Endothelial cell of umbilical vein (primary cell): Measurements from ENCODE around the gene MEGF11. TPM values are rescaled to one million over a fixed set of nuclear protein-coding genes. Genes with fewer than 3 reads are reported as not detected.

Source experiments
- BruUV-seq: library from RNA; stranded (reverse); fragments of 400-500 nt; replicated peaks from 2 replicates; lab custom pipeline; 2021; lab: Mats Ljungman, UMichigan
- CTCF ChIA-PET: fragments of 300-600, 350-600 bp; sonication (Branson Sonifier 250); formaldehyde crosslinking; loops from one replicate; lab custom pipeline; 2021; ENCODE audit warnings: antibody characterized with exemption, inconsistent platforms; lab: Charles Lee
- POLR2A ChIA-PET: fragments of 300-600, 350-600 bp; sonication (Branson Sonifier 250); formaldehyde crosslinking; loops from one replicate; lab custom pipeline; 2021; ENCODE audit warnings: antibody characterized with exemption, inconsistent platforms; lab: Charles Lee
- DNase-seq: peaks from one replicate; pipeline ENCODE4 v3.0.0-alpha.2; 2011; ENCODE audit warnings: low read depth, low spot score
- FAIRE-seq: peaks from 2 replicates; lab custom pipeline; 2011; peaks lifted over from hg19 to GRCh38; lab: Jason Lieb, UNC
- H2AFZ ChIP-seq: 2 replicates; pipeline ENCODE4 v1.6.0; 2012; ENCODE audit warnings: low read depth, low read length, control low read depth, inconsistent platforms
- H3K27ac ChIP-seq: 2 replicates; pipeline ENCODE4 v1.5.1; 2011; ENCODE audit warnings: low read depth, mild to moderate bottlenecking, control low read depth, low read length, moderate library complexity; ENCODE audit not compliant: insufficient read depth
- H3K27me3 ChIP-seq, 2 experiments: 2 replicates each; pipeline versions ENCODE4 v1.6.0 to v1.6.1; 2011; ENCODE audit warnings: low read length in 2 of 2, mixed read lengths in 1 of 2; ENCODE audit not compliant: control insufficient read depth in 2 of 2, insufficient read depth in 2 of 2
- H3K36me3 ChIP-seq, 2 experiments: 2 replicates in 1 of 2; 3 replicates in 1 of 2; pipeline ENCODE4 v1.5.1; 2011; ENCODE audit warnings: low read length in 2 of 2, mild to moderate bottlenecking in 1 of 2, moderate library complexity in 1 of 2; ENCODE audit not compliant: control insufficient read depth in 2 of 2, insufficient read depth in 2 of 2; ENCODE audit errors: extremely low read depth in 1 of 2
- H3K4me1 ChIP-seq: 3 replicates; pipeline ENCODE4 v1.5.1; 2011; ENCODE audit warnings: mild to moderate bottlenecking, low read length; ENCODE audit not compliant: control insufficient read depth, insufficient read depth; ENCODE audit errors: extremely low read depth
- H3K4me2 ChIP-seq: 2 replicates; pipeline ENCODE4 v1.6.1; 2011; ENCODE audit warnings: low read length, control low read depth, mixed read lengths; ENCODE audit not compliant: insufficient read depth
- H3K4me3 ChIP-seq, 3 experiments: fragments of 200-600 bp in 1 of 3; sonication (generic), shearing (Covaris generic) in 1 of 3; replicated peaks in 1 of 3; 2 replicates each; pipeline ENCODE4 v1.5.1; 2011 to 2016; ENCODE audit warnings: control low read depth in 3 of 3, low read length in 3 of 3, mild to moderate bottlenecking in 2 of 3, inconsistent platforms in 1 of 3, low read depth in 1 of 3, moderate library complexity in 1 of 3; ENCODE audit not compliant: insufficient read depth in 1 of 3
- H3K79me2 ChIP-seq: 2 replicates; pipeline ENCODE4 v1.6.0; 2012; ENCODE audit warnings: low read length, inconsistent platforms; ENCODE audit not compliant: control insufficient read depth, insufficient read depth
- H3K9ac ChIP-seq: replicated peaks from 2 replicates; pipeline ENCODE3; 2011; ENCODE audit warnings: low read length, control low read depth; ENCODE audit not compliant: insufficient read depth; ENCODE audit errors: extremely low read depth
- H3K9me1 ChIP-seq: replicated peaks from 3 replicates; pipeline ENCODE4 v1.6.0; 2011; ENCODE audit warnings: mild to moderate bottlenecking, low read length; ENCODE audit not compliant: control insufficient read depth, insufficient read depth; ENCODE audit errors: extremely low read depth
- H3K9me3 ChIP-seq: replicated peaks from 2 replicates; pipeline ENCODE4 v1.5.1; 2012; ENCODE audit warnings: low read length, inconsistent platforms; ENCODE audit not compliant: control insufficient read depth, insufficient read depth
- H4K20me1 ChIP-seq: replicated peaks from 2 replicates; pipeline ENCODE3; 2011; ENCODE audit warnings: mild to moderate bottlenecking, low read length; ENCODE audit not compliant: control insufficient read depth, insufficient read depth; ENCODE audit errors: extremely low read depth
- EZH2 ChIP-seq: IDR thresholded peaks from 2 replicates; pipeline ENCODE4 v1.6.1; 2012; ENCODE audit warnings: borderline replicate concordance, low read depth, mild to moderate bottlenecking, moderate library complexity, low read length, inconsistent platforms; ENCODE audit not compliant: severe bottlenecking
- FOS ChIP-seq: IDR thresholded peaks from 2 replicates; pipeline ENCODE4 v1.6.1; 2011; ENCODE audit warnings: mild to moderate bottlenecking, low read length, moderate library complexity, borderline replicate concordance; ENCODE audit not compliant: insufficient read depth
- GATA2 ChIP-seq: IDR thresholded peaks from 2 replicates; pipeline ENCODE4 v1.7.0; 2011; ENCODE audit warnings: low read depth, mild to moderate bottlenecking, moderate library complexity, mixed read lengths, low read length; ENCODE audit not compliant: insufficient read length, insufficient read depth
- JUN ChIP-seq: IDR thresholded peaks from 2 replicates; pipeline ENCODE4 v1.6.1; 2011; ENCODE audit warnings: borderline replicate concordance, low read depth; ENCODE audit not compliant: insufficient read length, insufficient read depth
- MYC ChIP-seq: IDR thresholded peaks from one replicate; pipeline ENCODE4 v1.6.1; 2011; ENCODE audit warnings: mild to moderate bottlenecking, low read depth, low read length
- POLR2A ChIP-seq: IDR thresholded peaks from 2 replicates; pipeline ENCODE4 v1.6.1; 2012; ENCODE audit warnings: low read depth, mild to moderate bottlenecking, control low read depth, low read length
- POLR2AphosphoS5 ChIP-seq: IDR thresholded peaks from 2 replicates; pipeline ENCODE4 v1.6.1; 2012; ENCODE audit warnings: low read depth, mild to moderate bottlenecking, control low read depth, low read length, moderate library complexity; ENCODE audit not compliant: insufficient read depth
- dilution Hi-C: fragments of 300-500 bp; cut with MboI; formaldehyde crosslinking; loops from one replicate; pipeline ENCODE4 v1.15.0; 2019; ENCODE audit warnings: low sequenced_read_pairs; ENCODE audit not compliant: extremely low pct_ligation_motif_present
- intact Hi-C: fragments of 100-400 bp; cut with micrococcal nuclease; formaldehyde crosslinking; loops from one replicate; pipeline ENCODE4 v1.10.0; 2022
- polyA plus RNA-seq, 4 experiments: library from polyadenylated mRNA; depleted of rRNA in 3 of 4; stranded (reverse) in 3 of 4; unstranded in 1 of 4; fragments of >200 nt; gene quantifications; 2 replicates each; pipeline versions ENCODE4 v1.2.1 to v1.2.3, GENCODE V29; 2011 to 2012; ENCODE audit warnings: missing spikeins in 1 of 4
- total RNA-seq: library from RNA; stranded (reverse); gene quantifications from 2 replicates; pipeline ENCODE4 v1.2.3, GENCODE V29; 2021
- TF ChIP-seq, protein P1 (sequence below), 2 donors: IDR thresholded peaks; 1 replicate in 1 of 2; 2 replicates in 1 of 2; pipeline ENCODE4 v1.5.1; 2011; ENCODE audit warnings: low read length in 2 of 2, mild to moderate bottlenecking in 2 of 2, moderate library complexity in 2 of 2, control low read depth in 1 of 2, inconsistent platforms in 1 of 2, low read depth in 1 of 2; ENCODE audit not compliant: insufficient read depth in 1 of 2; ENCODE audit errors: extremely low read depth in 1 of 2
- TF ChIP-seq, protein P2 (sequence below): IDR thresholded peaks from 2 replicates; pipeline ENCODE4 v1.6.1; 2011; ENCODE audit not compliant: insufficient read depth, insufficient read length

The MEGF11 gene
- total and polyA plus RNA-seq, 2 donors (not counting 3 experiments of a cell fraction or from before 2014, with no cell fraction given): not detected

GRCh38 chr15:66025015-66025452 lies 228.5 kb downstream of the MEGF11 start:
- H4K20me1 ChIP-seq: no peaks in the 10 kb centered on the region
- peaks cover 15% of the 10 kb centered on the region in 2 experiments for H3K27me3 ChIP-seq
- no peak for TF ChIP-seq POLR2A
- no peak for TF ChIP-seq JUN
- no peak for TF ChIP-seq GATA2
- no peak for TF ChIP-seq EZH2
- TF ChIP-seq, protein P1, sequence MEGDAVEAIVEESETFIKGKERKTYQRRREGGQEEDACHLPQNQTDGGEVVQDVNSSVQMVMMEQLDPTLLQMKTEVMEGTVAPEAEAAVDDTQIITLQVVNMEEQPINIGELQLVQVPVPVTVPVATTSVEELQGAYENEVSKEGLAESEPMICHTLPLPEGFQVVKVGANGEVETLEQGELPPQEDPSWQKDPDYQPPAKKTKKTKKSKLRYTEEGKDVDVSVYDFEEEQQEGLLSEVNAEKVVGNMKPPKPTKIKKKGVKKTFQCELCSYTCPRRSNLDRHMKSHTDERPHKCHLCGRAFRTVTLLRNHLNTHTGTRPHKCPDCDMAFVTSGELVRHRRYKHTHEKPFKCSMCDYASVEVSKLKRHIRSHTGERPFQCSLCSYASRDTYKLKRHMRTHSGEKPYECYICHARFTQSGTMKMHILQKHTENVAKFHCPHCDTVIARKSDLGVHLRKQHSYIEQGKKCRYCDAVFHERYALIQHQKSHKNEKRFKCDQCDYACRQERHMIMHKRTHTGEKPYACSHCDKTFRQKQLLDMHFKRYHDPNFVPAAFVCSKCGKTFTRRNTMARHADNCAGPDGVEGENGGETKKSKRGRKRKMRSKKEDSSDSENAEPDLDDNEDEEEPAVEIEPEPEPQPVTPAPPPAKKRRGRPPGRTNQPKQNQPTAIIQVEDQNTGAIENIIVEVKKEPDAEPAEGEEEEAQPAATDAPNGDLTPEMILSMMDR (IDR thresholded peaks at IDR 0.05; ENCODE audit: extremely low read depth in 1 of 2, insufficient read depth in 1 of 2, low read depth in 1 of 2, low read length in 2 of 2): no peak
- TF ChIP-seq POLR2AphosphoS5: no peak
- no peak for TF ChIP-seq MYC
- no peak for TF ChIP-seq FOS
- TF ChIP-seq, protein P2, sequence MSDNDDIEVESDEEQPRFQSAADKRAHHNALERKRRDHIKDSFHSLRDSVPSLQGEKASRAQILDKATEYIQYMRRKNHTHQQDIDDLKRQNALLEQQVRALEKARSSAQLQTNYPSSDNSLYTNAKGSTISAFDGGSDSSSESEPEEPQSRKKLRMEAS: no peak
- no peak overlapping the region for H2AFZ ChIP-seq
- no peak overlapping the region for H3K4me2 ChIP-seq
- no peak overlapping the region for H3K4me3 ChIP-seq
- H3K27ac ChIP-seq: no peak overlapping the region
- H3K9me3 ChIP-seq: no peaks in the 10 kb centered on the region
- POLR2A ChIA-PET: no interaction called here
- no peaks in the 10 kb centered on the region for H3K4me1 ChIP-seq
- no TSS peak for BruUV-seq
- DNase-seq (no peak), FAIRE-seq (no peak)
- H3K79me2 ChIP-seq: no peaks in the 10 kb centered on the region
- intact Hi-C loops: no loop called here
- H3K36me3 ChIP-seq: no peaks in the 10 kb centered on the region
- no peaks in the 10 kb centered on the region for H3K9me1 ChIP-seq
- dilution Hi-C loops: no loop called here
- no peak overlapping the region for H3K9ac ChIP-seq
- CTCF ChIA-PET: no interaction called here
